ENCODE results near the gene SGSM2.

GRCh38 chr17:2418572-2418971 lies 81.3 kb downstream of the SGSM2 start:
- TF ChIP-seq POLR2A (IDR thresholded peaks at IDR 0.05; ENCODE audit: low read length) (no peak), GATA1 (IDR thresholded peaks at IDR 0.05; ENCODE audit: low read depth, low read length) (no peak)

All from erythroblast (primary cell).